ENCODE measurements around the gene CD247.

DNA sequence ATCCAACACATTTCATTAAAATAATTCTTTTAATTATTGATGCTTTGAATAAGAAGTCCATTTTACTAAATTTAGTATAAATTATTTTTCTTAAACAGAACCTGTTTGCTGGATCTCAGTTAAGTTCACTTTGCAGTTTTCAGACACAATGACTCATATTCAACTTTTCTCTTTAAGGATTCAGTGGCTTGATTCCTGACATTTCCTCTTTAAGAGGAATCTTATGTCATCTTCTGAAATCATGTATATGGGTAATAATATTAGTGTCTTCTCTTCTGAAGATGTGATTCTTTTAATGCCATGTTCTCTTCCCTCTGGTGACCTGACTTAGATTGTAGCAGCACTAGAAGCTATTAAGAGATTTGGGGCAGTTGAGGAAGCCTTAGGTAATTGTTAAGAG lies 22.7 kb upstream of the CD247 start:
- no peak for TF ChIP-seq CTCF (IDR thresholded peaks at IDR 0.05)
- no peak for TF ChIP-seq POLR2A (IDR thresholded peaks at IDR 0.05)

Data from testis (tissue), 2 donors.